ENCODE measurements around the gene R3HDM2.

- no peak for TF ChIP-seq CTCF (conservative IDR thresholded peaks at IDR 0.05; ENCODE audit: low read length)
- TF ChIP-seq EZH2phosphoT487 (IDR thresholded peaks at IDR 0.05; ENCODE audit: borderline replicate concordance, low read depth, low read length), result no peak
These were observed 203.3 kb downstream of the R3HDM2 start for GRCh38 chr12:57227315-57228115.
